Motor neuron (in vitro differentiated cells): Measurements from ENCODE around the gene TOP2B. TPM values are rescaled to one million over a fixed set of nuclear protein-coding genes. Genes with fewer than 3 reads are reported as not detected.

Source experiments
- ATAC-seq, 8 experiments: fragments of 200-7000 bp; cut with Tn5 transposase; replicated peaks in 6 of 8; 2 replicates each; pipeline ENCODE4 v1.8.0; 2021; ENCODE audit warnings: mild to moderate bottlenecking in 8 of 8, moderate library complexity in 8 of 8
- H3K27ac ChIP-seq, 2 donors: fragments of 250-450 bp; sonication (Bioruptor Pico); 2 replicates each; pipeline ENCODE4 v1.9.0; 2021; ENCODE audit warnings: antibody characterized with exemption in 2 of 2, mild to moderate bottlenecking in 2 of 2, moderate library complexity in 1 of 2
- H3K4me1 ChIP-seq, 2 donors: fragments of 250-450 bp; sonication (Bioruptor Pico); replicated peaks in 1 of 2; 2 replicates each; pipeline ENCODE4 v1.6.1; 2021; ENCODE audit warnings: antibody characterized with exemption in 2 of 2, mild to moderate bottlenecking in 2 of 2, moderate library complexity in 1 of 2
- H3K4me3 ChIP-seq, 5 donors: fragments of 250-450 bp; sonication (Bioruptor Pico); 2 replicates each; pipeline ENCODE4 v1.9.0; 2021; ENCODE audit warnings: antibody characterized with exemption in 5 of 5, mild to moderate bottlenecking in 5 of 5, moderate library complexity in 4 of 5
- WGBS, 10 experiments: fragments of 450-650 bp; shearing (Covaris generic); methylation state at CpG; one replicate each; pipeline ENCODE4 v1.0.0; 2022; 5-methylcytosine and 5-hydroxymethylcytosine counted together
- in situ Hi-C, 9 experiments: fragments of 400-800 bp; cut with MboI; loops; one replicate each; pipeline ENCODE4 v1.15.0; 2021; ENCODE audit warnings: low sequenced_read_pairs in 9 of 9, low pct_unique_long_range_greater_than_20kb in 2 of 9; ENCODE audit not compliant: unreplicated experiment in 9 of 9
- total RNA-seq, 8 experiments: library from RNA; unstranded; fragments of 300-600 nt; gene quantifications; 2 replicates each; pipeline versions ENCODE4 v1.2.3 to v1.2.4, GENCODE V29; 2022

TOP2B gene
- total RNA-seq, 8 experiments from 2014 or later, result 149 to 271 (median 208) TPM

DNA sequence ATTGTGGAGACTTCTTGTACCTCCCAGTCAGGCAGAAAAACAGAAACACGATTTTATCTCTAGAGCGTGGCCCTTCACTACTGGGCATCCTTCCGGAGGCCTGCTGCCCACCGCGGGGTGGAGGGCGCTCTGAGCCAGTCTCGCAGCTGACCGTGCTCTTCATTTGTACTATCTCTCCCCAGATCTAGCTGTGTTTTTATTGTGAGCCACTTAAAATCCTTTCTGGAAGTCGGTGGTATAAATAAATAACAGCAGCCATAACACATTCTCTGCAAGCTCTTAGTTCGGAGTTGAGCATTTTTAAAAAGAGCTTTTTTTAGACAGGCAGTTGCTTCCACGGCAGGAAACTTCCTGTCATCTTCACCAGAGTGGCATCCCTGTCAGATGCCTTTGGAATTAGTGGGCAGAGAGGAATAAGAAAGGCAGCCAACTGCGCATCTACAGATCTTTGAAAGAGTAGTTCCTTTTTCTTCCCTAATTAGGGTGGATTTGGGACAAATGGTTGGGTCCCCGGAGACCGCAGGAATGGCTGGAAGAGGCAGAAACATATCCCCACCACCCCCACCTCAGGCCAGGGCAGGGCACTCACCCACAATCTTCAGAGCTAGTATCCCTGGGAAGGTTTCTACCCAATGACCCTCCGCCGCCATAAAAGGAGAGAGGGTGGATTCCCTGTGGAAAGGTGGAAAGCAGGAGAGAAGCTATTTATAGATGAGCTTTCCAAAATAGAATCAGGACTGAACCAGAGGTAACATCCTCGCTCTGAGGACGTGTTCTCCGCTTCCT lies 91.1 kb downstream of the TOP2B start:
- in situ Hi-C loops, result loop anchor here in 1 of 9 experiments (25.0 kb wide), 1 partner anchor 786 kb away; no protein-coding TSS in a partner anchor
- no peak overlapping the region for H3K4me3 ChIP-seq

DNA sequence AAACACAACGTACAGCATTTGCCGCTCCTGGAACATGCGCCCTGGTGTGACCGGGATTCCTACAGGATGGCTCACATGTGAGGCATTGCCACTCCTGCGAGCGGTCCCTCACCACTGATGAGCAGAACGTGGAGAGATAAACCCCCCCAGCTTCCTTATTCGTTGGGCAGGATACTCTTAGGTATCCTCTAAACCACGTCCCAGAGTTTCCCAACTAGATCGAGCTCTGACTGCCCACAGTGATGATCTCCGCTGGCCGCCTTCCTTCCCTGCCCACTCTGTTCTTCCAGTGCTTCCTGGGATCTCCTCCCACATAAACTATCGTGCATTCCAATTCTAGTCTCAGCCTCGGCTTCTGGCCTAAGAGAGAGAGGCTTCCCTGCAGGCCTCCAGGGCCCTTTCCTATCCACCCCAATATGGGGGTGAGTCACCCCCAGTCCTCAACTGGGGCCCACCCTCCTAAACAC lies 91.8 kb downstream of the TOP2B start:
- ATAC-seq, result peak in 1 of 8 experiments; percentile 66
- in situ Hi-C loops, result loop anchor here in 1 of 9 experiments (25.0 kb wide), 1 partner anchor 786 kb away; no protein-coding TSS in a partner anchor
- H3K4me3 ChIP-seq, result no peak overlapping the region
- H3K4me1 ChIP-seq, result no peaks in the 10 kb centered on the region
- 28 to 100% (median 83%) methylated on average over 1 to 12 of the region's 14 CpGs; no CpG with 5 or more reads in 4 of the 10 experiments for WGBS, 10 experiments
- H3K27ac ChIP-seq, result no peak overlapping the region

More for the DNA sequence above, 91.1 kb downstream of the TOP2B start:
- Histone ChIP-seq H3K4me1 (no peaks in the 10 kb centered on the region), H3K27ac (no peak overlapping the region)
- WGBS, 10 experiments, result 36 to 100% (median 82%) methylated on average over 2 to 17 of the region's 19 CpGs
- no peak for ATAC-seq

DNA sequence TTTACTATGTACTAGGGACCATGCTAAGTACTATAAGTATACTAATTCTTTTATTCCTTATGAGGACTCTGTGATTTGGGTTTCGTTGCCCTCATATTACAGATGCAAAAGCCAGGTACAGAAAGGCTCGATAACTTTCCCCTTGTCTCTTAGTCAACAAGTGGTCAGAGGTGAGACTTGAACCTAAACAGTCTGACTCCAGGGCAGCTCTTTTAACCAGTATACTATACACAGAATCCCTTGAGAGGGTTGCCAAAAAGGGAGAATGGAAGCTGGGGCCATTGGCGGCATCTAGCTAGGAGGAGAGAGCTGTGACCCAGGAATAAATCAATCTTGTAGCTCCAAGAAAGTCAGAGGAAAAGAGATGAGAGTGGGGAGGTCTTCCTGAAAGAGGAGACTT lies 92.4 kb downstream of the TOP2B start:
- WGBS, 10 experiments, result 71 to 100% (median 92%) methylated on average over 1 to 3 of the region's 3 CpGs; no CpG with 5 or more reads in 3 of the 10 experiments

DNA sequence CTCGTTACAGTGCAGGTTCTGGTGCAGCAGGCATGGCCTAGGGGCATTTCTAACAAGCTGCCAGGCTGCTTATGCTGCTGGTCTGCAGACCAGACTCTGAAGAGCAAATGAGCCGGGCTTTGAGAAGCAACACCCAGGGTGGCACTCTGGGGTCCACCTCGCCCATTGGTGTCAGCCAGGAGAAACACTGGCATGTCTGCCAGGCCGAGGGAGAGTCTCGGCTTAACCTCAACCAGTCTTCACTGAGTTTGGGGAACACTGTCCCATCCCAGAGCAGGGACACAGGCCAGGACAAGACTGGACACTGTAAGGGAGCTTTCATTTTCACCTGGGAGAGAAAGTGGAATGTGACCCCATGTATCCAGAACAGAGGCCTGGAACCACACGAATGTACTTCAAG lies 93.4 kb downstream of the TOP2B start:
- no peak for ATAC-seq
- no peak overlapping the region for H3K4me3 ChIP-seq
- H3K4me1 ChIP-seq, result no peaks in the 10 kb centered on the region
- 40 to 100% (median 80%) methylated on average over 1 to 5 of the region's 6 CpGs; no CpG with 5 or more reads in 3 of the 10 experiments for WGBS, 10 experiments
- H3K27ac ChIP-seq, result no peak overlapping the region
- in situ Hi-C loops, result loop anchor here in 1 of 9 experiments (25.0 kb wide), 1 partner anchor 784 kb away; no protein-coding TSS in a partner anchor

More for the DNA sequence above, 92.4 kb downstream of the TOP2B start:
- no peak for ATAC-seq
- in situ Hi-C loops, result loop anchor here in 1 of 9 experiments (25.0 kb wide), 1 partner anchor 785 kb away; no protein-coding TSS in a partner anchor
- no peak overlapping the region for H3K4me3 ChIP-seq
- no peaks in the 10 kb centered on the region for H3K4me1 ChIP-seq
- no peak overlapping the region for H3K27ac ChIP-seq

DNA sequence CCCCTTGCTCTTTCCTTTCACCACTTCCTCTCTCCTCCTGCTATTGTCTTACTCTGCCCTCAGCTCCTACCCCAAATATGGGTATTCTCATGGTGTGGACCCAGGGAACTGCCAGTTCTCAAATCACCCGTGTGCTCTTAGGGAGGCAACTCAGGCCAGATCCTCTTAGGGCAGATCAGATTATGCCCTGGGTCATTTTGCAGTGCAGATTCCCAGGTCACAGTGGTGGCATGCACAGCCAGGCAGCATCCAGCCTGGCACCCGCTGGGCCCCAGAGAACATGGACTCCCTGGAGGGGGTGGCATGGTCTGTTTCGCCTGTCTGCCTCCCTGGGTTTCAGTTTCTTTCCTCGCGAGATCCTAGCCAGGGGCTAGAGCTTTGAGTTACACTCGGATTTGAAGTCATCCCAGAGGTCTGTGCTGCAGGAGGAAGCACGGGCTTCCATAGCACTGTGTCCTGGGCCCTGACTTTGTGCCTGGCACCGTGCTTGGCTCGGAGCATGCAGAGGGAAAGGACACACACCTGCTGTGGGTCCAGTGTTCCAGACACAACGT lies 96.1 kb downstream of the TOP2B start:
- Histone ChIP-seq H3K4me1 (peaks cover 0 to 7% of the 10 kb centered on the region in 2 donors), H3K4me3 (no peak overlapping the region), H3K27ac (no peak overlapping the region)
- 64 to 100% (median 100%) methylated on average over 1 to 7 of the region's 10 CpGs; no CpG with 5 or more reads in 3 of the 10 experiments for WGBS, 10 experiments
- no peak for ATAC-seq
- in situ Hi-C loops, result loop anchor here in 1 of 9 experiments (25.0 kb wide), 1 partner anchor 781 kb away; no protein-coding TSS in a partner anchor

DNA sequence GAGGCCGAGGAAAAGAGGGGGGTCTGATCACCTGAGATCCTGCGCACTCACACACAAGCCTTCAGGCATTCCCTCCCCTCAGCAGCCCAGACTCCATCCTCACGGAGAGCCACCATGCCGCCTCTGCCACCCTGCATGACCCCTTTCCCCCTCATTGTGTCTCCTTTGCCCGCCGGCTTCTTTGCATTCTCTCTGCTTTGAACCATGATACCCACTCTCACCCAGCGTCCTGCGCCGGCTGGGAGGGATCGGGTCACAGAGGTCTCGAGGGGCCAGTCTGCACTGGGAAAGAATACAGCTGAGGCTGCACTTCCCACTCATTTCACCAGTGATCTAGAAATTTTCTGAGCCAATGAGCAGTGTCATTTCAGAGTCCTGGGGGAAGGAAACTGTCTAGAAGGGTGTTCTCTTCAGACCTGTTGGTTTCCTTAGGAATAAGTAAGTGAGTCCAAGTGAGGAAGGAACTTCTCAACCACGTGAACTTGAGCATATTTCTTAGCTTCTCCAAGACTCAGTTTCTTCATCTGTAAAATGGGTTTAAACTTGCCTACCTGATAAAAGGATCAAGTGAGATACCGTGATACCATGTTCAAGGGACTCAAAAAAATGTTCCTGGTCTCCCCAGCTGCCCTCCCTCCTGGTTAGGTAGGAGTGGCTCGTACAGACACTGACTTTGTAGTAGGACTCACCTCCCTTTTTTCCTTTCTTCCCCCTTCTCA lies 96.7 kb downstream of the TOP2B start:
- H3K4me1 ChIP-seq, result peaks cover 0 to 9% of the 10 kb centered on the region in 2 donors
- WGBS, 10 experiments, result 60 to 100% (median 92%) methylated on average over 1 to 8 of the region's 14 CpGs; no CpG with 5 or more reads in 1 of the 10 experiments
- no peak for ATAC-seq
- no peak overlapping the region for H3K4me3 ChIP-seq
- in situ Hi-C loops, result loop anchor here in 1 of 9 experiments (25.0 kb wide), 1 partner anchor 781 kb away; no protein-coding TSS in a partner anchor
- no peak overlapping the region for H3K27ac ChIP-seq

DNA sequence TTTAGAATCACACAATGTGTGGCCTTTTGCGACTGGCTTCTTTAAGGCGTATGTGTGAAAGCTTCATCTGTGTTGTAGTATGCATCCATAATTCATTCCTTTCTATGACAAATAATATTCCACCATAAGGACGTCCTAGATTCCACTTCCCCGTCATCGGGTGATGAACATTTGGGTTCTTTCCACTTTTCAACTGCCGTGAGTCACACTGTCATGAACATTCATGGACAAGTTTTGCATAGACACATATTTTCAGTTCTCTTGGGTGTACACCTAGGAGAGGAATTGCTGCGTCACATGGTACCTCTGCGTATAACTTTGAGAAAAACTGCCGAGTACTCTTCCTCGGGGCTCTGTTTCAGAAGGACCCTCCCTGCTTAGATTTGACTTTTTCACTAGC lies 97.3 kb downstream of the TOP2B start:
- WGBS, 10 experiments, result 57 to 90% (median 87%) methylated on average over 2 to 10 of the region's 10 CpGs; no CpG with 5 or more reads in 4 of the 10 experiments
- Histone ChIP-seq H3K27ac (no peak overlapping the region), H3K4me3 (no peak overlapping the region), H3K4me1 (peaks cover 0 to 15% of the 10 kb centered on the region in 2 donors)
- peak in 4 of 8 experiments; percentile 28 to 87 (median 60) for ATAC-seq
- in situ Hi-C loops, result loop anchor here in 1 of 9 experiments (25.0 kb wide), 1 partner anchor 780 kb away; no protein-coding TSS in a partner anchor

DNA sequence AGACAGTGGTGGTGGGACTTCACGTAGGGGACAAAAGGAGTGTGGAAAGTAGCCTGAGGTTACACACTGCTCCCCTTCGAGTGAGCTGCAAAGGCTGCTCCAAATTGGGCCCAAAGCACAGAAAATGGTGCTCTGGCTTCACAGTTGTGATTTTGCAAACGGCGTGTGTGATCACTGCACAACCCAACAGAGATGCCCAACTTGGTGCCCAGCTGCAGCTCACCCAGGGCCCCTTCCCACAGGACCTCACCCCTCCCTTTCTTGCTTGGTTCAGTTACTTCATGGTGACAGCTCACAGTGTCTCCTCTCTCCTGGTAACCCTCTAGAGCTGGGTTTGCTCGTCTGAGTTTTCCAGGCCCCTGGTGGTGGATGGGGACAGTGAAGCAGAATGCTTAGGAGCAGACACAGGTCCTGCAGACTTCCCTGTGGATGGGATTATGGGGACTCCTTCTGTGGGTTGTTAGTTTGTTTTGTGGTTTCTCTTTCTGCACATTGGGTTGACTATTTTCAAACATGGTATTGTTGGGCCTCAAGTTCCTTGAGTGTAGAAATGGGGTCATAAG lies 98.3 kb downstream of the TOP2B start:
- 20 to 100% (median 86%) methylated on average over 1 to 3 of the region's 5 CpGs; no CpG with 5 or more reads in 5 of the 10 experiments for WGBS, 10 experiments
- Histone ChIP-seq H3K4me3 (no peak overlapping the region), H3K4me1 (peaks cover 2 to 21% of the 10 kb centered on the region in 2 donors), H3K27ac (no peak overlapping the region)
- peak in 1 of 8 experiments; percentile 24 for ATAC-seq
- in situ Hi-C loops, result loop anchor here in 1 of 9 experiments (25.0 kb wide), 1 partner anchor 779 kb away; no protein-coding TSS in a partner anchor

DNA sequence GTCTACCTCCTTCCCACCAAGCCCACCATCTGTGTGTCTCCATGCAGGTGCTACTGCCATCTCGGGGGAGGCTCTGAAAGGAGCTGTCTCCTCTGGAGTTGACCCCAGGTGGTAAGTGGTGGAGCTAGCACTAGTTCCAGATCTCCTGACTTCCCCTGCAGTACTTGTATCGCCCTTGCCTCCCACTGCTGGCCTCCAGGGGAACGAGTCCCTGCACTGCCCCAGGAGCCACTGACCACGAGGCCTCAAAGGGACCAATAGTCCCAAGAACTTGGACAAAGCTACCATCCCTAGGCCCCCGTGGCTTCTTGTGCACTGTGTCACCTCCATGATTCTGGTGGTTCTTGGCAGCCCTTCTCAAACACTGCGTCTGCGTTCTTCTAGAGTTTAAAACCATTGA lies 98.9 kb downstream of the TOP2B start:
- Histone ChIP-seq H3K4me1 (peaks cover 2 to 21% of the 10 kb centered on the region in 2 donors), H3K4me3 (no peak overlapping the region), H3K27ac (no peak overlapping the region)
- ATAC-seq, result no peak
- in situ Hi-C loops, result loop anchor here in 1 of 9 experiments (25.0 kb wide), 1 partner anchor 779 kb away; no protein-coding TSS in a partner anchor
- 81 to 100% (median 96%) methylated on average over 1 to 5 of the region's 7 CpGs; no CpG with 5 or more reads in 3 of the 10 experiments for WGBS, 10 experiments

DNA sequence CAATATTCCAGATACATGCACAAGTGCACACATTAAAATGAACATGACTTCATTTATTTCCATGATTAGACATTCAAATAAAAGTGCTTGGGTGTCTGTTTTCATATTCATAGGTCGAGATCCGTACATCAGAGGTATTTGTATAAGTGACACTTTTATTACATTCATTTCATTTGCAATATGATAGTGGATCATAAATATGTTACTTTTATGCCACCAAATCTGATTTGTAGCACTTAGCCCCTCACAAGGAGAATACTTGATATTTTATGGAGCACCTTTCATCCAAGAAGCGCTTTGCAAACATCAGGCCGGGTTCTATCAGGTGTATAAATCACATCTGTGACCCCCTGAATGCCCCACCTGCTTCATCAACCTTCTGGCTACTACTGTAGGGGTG lies 100.6 kb downstream of the TOP2B start:
- peak in 6 of 8 experiments; percentile 30 to 86 (median 36) for ATAC-seq
- in situ Hi-C loops, result loop anchor here in 1 of 9 experiments (25.0 kb wide), 1 partner anchor 777 kb away; no protein-coding TSS in a partner anchor

DNA sequence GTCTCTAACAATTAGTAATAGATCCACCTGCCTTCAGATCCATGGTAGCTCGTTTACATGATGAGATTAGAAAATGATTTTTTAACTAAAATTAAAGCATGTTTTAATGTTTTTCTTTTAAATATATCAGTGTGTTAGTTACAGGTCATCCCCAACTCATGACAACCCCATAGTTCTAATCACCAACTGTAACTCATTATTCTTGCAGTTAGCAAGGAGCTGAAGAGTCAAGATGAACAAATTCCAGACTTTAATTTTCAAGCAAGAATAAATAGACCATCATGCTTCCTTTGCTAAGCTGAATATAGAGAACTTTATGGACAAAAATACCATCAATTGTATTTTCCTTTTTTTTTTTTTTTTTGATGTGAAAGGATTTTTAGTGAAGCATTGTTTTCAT lies 101.1 kb downstream of the TOP2B start:
- in situ Hi-C loops, result loop anchor here in 1 of 9 experiments (25.0 kb wide), 1 partner anchor 776 kb away; no protein-coding TSS in a partner anchor
- H3K4me1 ChIP-seq, result peaks cover 2 to 21% of the 10 kb centered on the region in 2 donors
- no peak overlapping the region for H3K4me3 ChIP-seq
- ATAC-seq, result no peak
- no peak overlapping the region for H3K27ac ChIP-seq
- WGBS, 10 experiments, result 0 to 75% (median 73%) methylated on average over 1 of the region's 1 CpG; no CpG with 5 or more reads in 5 of the 10 experiments

More for the DNA sequence above, 100.6 kb downstream of the TOP2B start:
- H3K27ac ChIP-seq, result no peak overlapping the region
- 0 to 100% (median 93%) methylated on average over 1 to 4 of the region's 4 CpGs; no CpG with 5 or more reads in 3 of the 10 experiments for WGBS, 10 experiments
- H3K4me3 ChIP-seq, result no peak overlapping the region
- H3K4me1 ChIP-seq, result peaks cover 2 to 21% of the 10 kb centered on the region in 2 donors

DNA sequence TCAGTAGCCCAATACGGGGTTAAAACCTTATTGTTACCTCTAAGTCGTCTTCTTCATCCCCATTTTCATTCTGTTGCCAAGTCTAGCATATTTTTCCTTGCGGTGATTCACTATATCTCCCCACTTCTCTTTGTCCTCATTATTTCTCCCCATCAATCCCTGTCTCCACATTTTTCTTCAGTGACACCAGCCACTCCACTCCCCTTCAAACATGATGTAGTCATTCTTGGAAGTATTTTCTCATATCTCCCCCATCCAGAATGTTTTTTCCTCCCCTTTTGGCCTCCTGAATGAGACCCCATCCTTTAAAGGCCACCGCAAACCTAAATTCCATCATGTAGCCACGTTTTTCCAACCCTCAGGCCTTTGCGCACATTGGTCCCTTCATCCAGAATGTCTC lies 105.9 kb downstream of the TOP2B start:
- ATAC-seq, result no peak
- Histone ChIP-seq H3K4me3 (no peak overlapping the region), H3K27ac (no peak overlapping the region), H3K4me1 (peaks cover 2 to 13% of the 10 kb centered on the region in 2 donors)
- 47 to 96% (median 89%) methylated on average over 3 to 6 of the region's 6 CpGs; no CpG with 5 or more reads in 1 of the 10 experiments for WGBS, 10 experiments
- in situ Hi-C loops, result loop anchor here in 1 of 9 experiments (25.0 kb wide), 1 partner anchor 771 kb away; no protein-coding TSS in a partner anchor
